Caco-2 (cell line): ENCODE measurements around the gene AKT3. TPM values are rescaled to one million over a fixed set of nuclear protein-coding genes. Genes with fewer than 3 reads are reported as not detected.

ENCODE experiments used
- BruUV-seq: library from RNA; stranded (reverse); fragments of 400-500 nt; replicated peaks from 2 replicates; lab custom pipeline; 2021; lab: Mats Ljungman, UMichigan
- CTCF ChIA-PET: fragments of 300-600 bp; sonication (Branson Sonifier 250); formaldehyde crosslinking; loops from one replicate; lab custom pipeline; 2022; ENCODE audit warnings: antibody characterized with exemption; lab: Charles Lee
- POLR2A ChIA-PET: fragments of 300-600 bp; sonication (Branson Sonifier 250); formaldehyde crosslinking; loops from one replicate; lab custom pipeline; 2022; ENCODE audit warnings: antibody characterized with exemption; lab: Charles Lee
- DNase-seq, 2 experiments: peaks; one replicate each; pipeline versions ENCODE4 v3.0.0 to v3.0.0-alpha.2; 2020 to 2022
- H3K27me3 ChIP-seq: replicated peaks from 2 replicates; pipeline ENCODE4 v1.6.0; 2011; ENCODE audit warnings: low read length; ENCODE audit not compliant: control insufficient read depth, insufficient read depth
- H3K36me3 ChIP-seq: 2 replicates; pipeline ENCODE4 v1.5.1; 2011; ENCODE audit warnings: low read length; ENCODE audit not compliant: control insufficient read depth, insufficient read depth
- H3K4me1 ChIP-seq: fragments of 250-450 bp; sonication (Bioruptor Pico); 2 replicates; pipeline ENCODE4 v1.5.1; 2020; ENCODE audit warnings: mild to moderate bottlenecking
- H3K4me3 ChIP-seq: 2 replicates; pipeline ENCODE4 v1.5.1; 2011; ENCODE audit warnings: low read depth, mild to moderate bottlenecking, control low read depth, low read length
- H3K9me3 ChIP-seq: fragments of 250-450 bp; sonication (Bioruptor Pico); 2 replicates; pipeline ENCODE4 v1.5.1; 2020; ENCODE audit warnings: mild to moderate bottlenecking, moderate library complexity
- H3K27ac Mint-ChIP-seq: one replicate; pipeline ENCODE4 v1.8.0; 2022; ENCODE audit warnings: mixed read lengths; ENCODE audit not compliant: unreplicated experiment
- H3K27me3 Mint-ChIP-seq: one replicate; pipeline ENCODE4 v1.8.0; 2022; ENCODE audit warnings: mixed read lengths; ENCODE audit not compliant: insufficient read depth, unreplicated experiment
- H3K36me3 Mint-ChIP-seq: one replicate; pipeline ENCODE4 v1.8.0; 2022; ENCODE audit warnings: mild to moderate bottlenecking, mixed read lengths; ENCODE audit not compliant: insufficient read depth, unreplicated experiment
- H3K4me1 Mint-ChIP-seq: one replicate; pipeline ENCODE4 v1.8.0; 2022; ENCODE audit warnings: low read depth, mixed read lengths; ENCODE audit not compliant: unreplicated experiment
- H3K4me3 Mint-ChIP-seq: one replicate; pipeline ENCODE4 v1.8.0; 2022; ENCODE audit warnings: mild to moderate bottlenecking, moderate library complexity, mixed read lengths; ENCODE audit not compliant: unreplicated experiment
- H3K9me3 Mint-ChIP-seq: one replicate; pipeline ENCODE4 v1.8.0; 2022; ENCODE audit warnings: mixed read lengths; ENCODE audit not compliant: unreplicated experiment
- intact Hi-C: fragments of 100-400 bp; cut with micrococcal nuclease; formaldehyde crosslinking; loops from one replicate; pipeline ENCODE4 v1.10.0; 2022; ENCODE audit not compliant: unreplicated experiment
- total RNA-seq: library from RNA; stranded (reverse); gene quantifications from 2 replicates; pipeline ENCODE4 v1.2.3, GENCODE V29; 2022
- TF ChIP-seq, protein P1 (sequence below), 2 experiments: fragments of 200-600 bp in 1 of 2; IDR thresholded peaks; 1 replicate in 1 of 2; 2 replicates in 1 of 2; pipeline versions ENCODE4 v1.5.1 to v1.8.0; 2011 to 2022; ENCODE audit warnings: antibody characterized with exemption in 1 of 2, control low read depth in 1 of 2, inconsistent platforms in 1 of 2, low read depth in 1 of 2, low read length in 1 of 2, mild to moderate bottlenecking in 1 of 2, moderate library complexity in 1 of 2; ENCODE audit not compliant: insufficient read depth in 1 of 2, severe bottlenecking in 1 of 2, unreplicated experiment in 1 of 2

Gene AKT3
- total RNA-seq, 1 experiment from 2014 or later = 3.7 TPM

GRCh38 chr1:243746751-243747150, 103.3 kb downstream of the AKT3 start:
- Histone ChIP-seq H3K9me3 (no peaks in the 10 kb centered on the region), H3K4me3 (no peak overlapping the region), H3K36me3 (no peaks in the 10 kb centered on the region), H3K4me1 (no peaks in the 10 kb centered on the region), H3K27me3 (no peaks in the 10 kb centered on the region)
- TF ChIP-seq, protein P1, sequence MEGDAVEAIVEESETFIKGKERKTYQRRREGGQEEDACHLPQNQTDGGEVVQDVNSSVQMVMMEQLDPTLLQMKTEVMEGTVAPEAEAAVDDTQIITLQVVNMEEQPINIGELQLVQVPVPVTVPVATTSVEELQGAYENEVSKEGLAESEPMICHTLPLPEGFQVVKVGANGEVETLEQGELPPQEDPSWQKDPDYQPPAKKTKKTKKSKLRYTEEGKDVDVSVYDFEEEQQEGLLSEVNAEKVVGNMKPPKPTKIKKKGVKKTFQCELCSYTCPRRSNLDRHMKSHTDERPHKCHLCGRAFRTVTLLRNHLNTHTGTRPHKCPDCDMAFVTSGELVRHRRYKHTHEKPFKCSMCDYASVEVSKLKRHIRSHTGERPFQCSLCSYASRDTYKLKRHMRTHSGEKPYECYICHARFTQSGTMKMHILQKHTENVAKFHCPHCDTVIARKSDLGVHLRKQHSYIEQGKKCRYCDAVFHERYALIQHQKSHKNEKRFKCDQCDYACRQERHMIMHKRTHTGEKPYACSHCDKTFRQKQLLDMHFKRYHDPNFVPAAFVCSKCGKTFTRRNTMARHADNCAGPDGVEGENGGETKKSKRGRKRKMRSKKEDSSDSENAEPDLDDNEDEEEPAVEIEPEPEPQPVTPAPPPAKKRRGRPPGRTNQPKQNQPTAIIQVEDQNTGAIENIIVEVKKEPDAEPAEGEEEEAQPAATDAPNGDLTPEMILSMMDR (IDR thresholded peaks at IDR 0.05; ENCODE audit: insufficient read depth in 1 of 2, low read depth in 1 of 2, low read length in 1 of 2, severe bottlenecking in 1 of 2, unreplicated experiment in 1 of 2) = no peak
- no peaks in the 10 kb centered on the region for H3K4me1 Mint-ChIP-seq
- CTCF ChIA-PET = no interaction called here
- H3K4me3 Mint-ChIP-seq = no peak overlapping the region
- H3K9me3 Mint-ChIP-seq = no peaks in the 10 kb centered on the region
- intact Hi-C loops = loop anchor here (5.0 kb wide), 1 partner anchor 204 kb away; no protein-coding TSS in a partner anchor
- no peaks in the 10 kb centered on the region for H3K36me3 Mint-ChIP-seq
- H3K27ac Mint-ChIP-seq = no peak overlapping the region
- no TSS peak for BruUV-seq
- peaks cover 3% of the 10 kb centered on the region for H3K27me3 Mint-ChIP-seq
- POLR2A ChIA-PET = no interaction called here
- DNase-seq = no peak

DNA sequence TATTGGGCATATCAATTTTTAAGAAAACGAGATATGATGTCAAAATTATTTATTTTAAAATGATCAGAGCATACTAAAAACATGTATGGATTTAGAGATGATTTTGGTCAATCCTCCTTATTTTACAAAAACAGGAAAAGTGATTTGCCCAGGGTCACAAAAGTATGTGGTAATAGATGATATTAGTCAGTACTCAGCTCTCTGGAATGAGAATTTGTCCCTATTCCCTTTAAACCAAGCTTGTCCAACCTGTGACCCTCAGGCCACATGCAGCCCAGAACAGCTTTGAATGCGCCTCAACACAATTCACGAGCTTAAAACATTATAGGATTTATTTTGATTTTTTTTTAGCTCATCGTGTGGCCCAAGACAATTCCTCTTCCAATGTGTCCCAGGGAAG, 104.7 kb downstream of the AKT3 start:
- H3K36me3 ChIP-seq = no peaks in the 10 kb centered on the region
- intact Hi-C loops = loop anchor here (5.0 kb wide), 1 partner anchor 203 kb away; no protein-coding TSS in a partner anchor
- BruUV-seq = no TSS peak
- peaks cover 4% of the 10 kb centered on the region for H3K4me1 ChIP-seq
- TF ChIP-seq, protein P1 (IDR thresholded peaks at IDR 0.05; ENCODE audit: insufficient read depth in 1 of 2, low read depth in 1 of 2, low read length in 1 of 2, severe bottlenecking in 1 of 2, unreplicated experiment in 1 of 2) = no peak
- no peaks in the 10 kb centered on the region for H3K4me1 Mint-ChIP-seq
- H3K27me3 Mint-ChIP-seq = no peaks in the 10 kb centered on the region
- no peaks in the 10 kb centered on the region for H3K36me3 Mint-ChIP-seq
- H3K9me3 Mint-ChIP-seq = no peaks in the 10 kb centered on the region
- ChIA-PET CTCF (no interaction called here), POLR2A (no interaction called here)
- no peak overlapping the region for H3K27ac Mint-ChIP-seq
- 0 out of 2 replicates have a peak, but pooled peaks cover 7% of the 10 kb centered on the region for H3K9me3 ChIP-seq
- H3K4me3 ChIP-seq = no peak overlapping the region
- H3K4me3 Mint-ChIP-seq = no peak overlapping the region
- DNase-seq = no peak
- H3K27me3 ChIP-seq = no peaks in the 10 kb centered on the region

- TF ChIP-seq, protein P1 (IDR thresholded peaks at IDR 0.05; ENCODE audit: insufficient read depth in 1 of 2, low read depth in 1 of 2, low read length in 1 of 2, severe bottlenecking in 1 of 2, unreplicated experiment in 1 of 2) = no peak
- Mint-ChIP-seq H3K27me3 (no peaks in the 10 kb centered on the region), H3K4me1 (peaks cover 11% of the 10 kb centered on the region), H3K36me3 (peaks cover 6% of the 10 kb centered on the region), H3K4me3 (no peak overlapping the region), H3K27ac (no peak overlapping the region), H3K9me3 (no peaks in the 10 kb centered on the region)
- POLR2A ChIA-PET = no interaction called here
- Histone ChIP-seq H3K36me3 (no peaks in the 10 kb centered on the region), H3K4me3 (no peak overlapping the region), H3K4me1 (peaks cover 15% of the 10 kb centered on the region), H3K27me3 (no peaks in the 10 kb centered on the region), H3K9me3 (0 out of 2 replicates have a peak, but pooled peaks cover 7% of the 10 kb centered on the region)
- DNase-seq = no peak
- no TSS peak for BruUV-seq
- CTCF ChIA-PET = no interaction called here
- intact Hi-C loops = no loop called here
These were observed 107.2 kb downstream of the AKT3 start for GRCh38 chr1:243742819-243743218.
